Frontal cortex (tissue), 4 donors: ENCODE data around the gene CHST6. TPM values are rescaled to one million over a fixed set of nuclear protein-coding genes. Genes with fewer than 3 reads are reported as not detected.
"Not testable (repeated sequence)": the region's sequence is repeated elsewhere in the genome, so short reads cannot be mapped to it uniquely, and the experiment has no call there.

Experiments used
- DNase-seq, 2 donors: peaks; one replicate each; pipeline ENCODE4 v3.0.0; 2012; ENCODE audit warnings: low spot score in 2 of 2
- FAIRE-seq: peaks from 2 replicates; lab custom pipeline; 2012; peaks lifted over from hg19 to GRCh38; lab: Jason Lieb, UNC
- total RNA-seq: library from RNA; depleted of rRNA; stranded (reverse); fragments of >200 nt; gene quantifications from one replicate; pipeline ENCODE4 v1.2.3, GENCODE V29; 2014
- donor health status: control.
- donor health status: control.
- donor health status: control.

Gene CHST6
- total RNA-seq, 1 donor from 2014 or later, result 0.41 TPM

GRCh38 chr16:75478480-75479345 lies 16.5 kb downstream of the CHST6 start:
- DNase-seq, result no peak
- no peak for FAIRE-seq

DNA sequence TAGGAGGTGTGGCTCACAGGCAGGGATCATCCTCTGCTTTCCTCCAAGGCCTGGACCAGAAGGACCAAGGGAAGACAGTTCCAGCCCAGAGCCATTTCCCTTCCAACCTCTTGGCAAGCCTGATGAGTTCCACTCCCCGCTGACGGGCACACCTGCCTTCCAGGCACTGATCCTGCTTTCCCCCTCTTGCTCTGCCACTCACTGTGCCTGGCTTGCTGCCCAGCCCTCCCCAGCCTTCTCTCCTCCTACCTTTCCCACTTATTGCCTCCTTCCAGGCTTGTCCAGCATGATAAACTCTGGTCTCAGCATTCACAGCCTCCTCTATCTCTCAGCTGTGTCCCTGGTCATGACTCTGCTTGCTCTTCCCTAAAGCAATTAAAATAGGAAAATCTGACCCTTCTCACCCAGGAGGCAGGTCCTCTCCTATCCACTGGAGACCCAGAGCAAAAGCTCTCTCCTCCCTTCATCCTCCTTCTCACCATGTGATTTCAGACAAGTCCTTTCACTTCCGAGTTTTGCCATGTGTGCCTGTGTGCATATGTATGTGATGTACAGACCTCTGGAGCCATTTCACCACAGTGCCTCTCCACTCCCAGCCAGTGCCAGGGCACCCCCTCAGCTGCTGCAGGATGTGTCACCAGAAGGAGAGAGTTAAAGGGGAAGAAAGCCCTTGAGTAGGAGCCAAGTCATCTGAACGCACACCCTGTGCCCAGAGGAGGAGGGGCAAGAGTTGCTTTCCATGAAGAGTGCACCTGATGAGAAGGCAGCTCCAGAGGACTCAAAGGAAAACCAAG lies 17.4 kb downstream of the CHST6 start:
- FAIRE-seq, result no peak
- no peak for DNase-seq

DNA sequence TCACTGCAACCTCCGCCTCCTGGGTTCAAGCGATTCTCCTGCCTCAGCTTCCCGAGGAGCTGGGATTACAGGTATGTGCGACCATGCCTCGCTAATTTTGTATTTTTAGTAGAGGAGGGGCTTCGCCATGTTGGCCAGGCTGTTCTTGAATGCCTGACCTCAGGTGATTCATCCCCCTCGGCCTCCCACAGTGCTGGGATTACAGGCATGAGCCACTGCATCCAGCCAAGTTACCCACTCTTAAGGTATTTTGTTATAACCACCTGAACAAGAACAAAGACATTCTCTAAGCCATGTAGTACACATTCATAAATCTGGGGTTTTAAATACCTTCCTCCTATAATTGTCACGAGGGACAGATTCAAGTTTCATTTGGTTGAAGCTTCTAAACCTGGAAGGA lies 18.4 kb downstream of the CHST6 start:
- no peak for FAIRE-seq
- DNase-seq, result no peak

GRCh38 chr16:75475420-75475847 lies 19.8 kb downstream of the CHST6 start:
- FAIRE-seq, result no peak
- no peak for DNase-seq

DNA sequence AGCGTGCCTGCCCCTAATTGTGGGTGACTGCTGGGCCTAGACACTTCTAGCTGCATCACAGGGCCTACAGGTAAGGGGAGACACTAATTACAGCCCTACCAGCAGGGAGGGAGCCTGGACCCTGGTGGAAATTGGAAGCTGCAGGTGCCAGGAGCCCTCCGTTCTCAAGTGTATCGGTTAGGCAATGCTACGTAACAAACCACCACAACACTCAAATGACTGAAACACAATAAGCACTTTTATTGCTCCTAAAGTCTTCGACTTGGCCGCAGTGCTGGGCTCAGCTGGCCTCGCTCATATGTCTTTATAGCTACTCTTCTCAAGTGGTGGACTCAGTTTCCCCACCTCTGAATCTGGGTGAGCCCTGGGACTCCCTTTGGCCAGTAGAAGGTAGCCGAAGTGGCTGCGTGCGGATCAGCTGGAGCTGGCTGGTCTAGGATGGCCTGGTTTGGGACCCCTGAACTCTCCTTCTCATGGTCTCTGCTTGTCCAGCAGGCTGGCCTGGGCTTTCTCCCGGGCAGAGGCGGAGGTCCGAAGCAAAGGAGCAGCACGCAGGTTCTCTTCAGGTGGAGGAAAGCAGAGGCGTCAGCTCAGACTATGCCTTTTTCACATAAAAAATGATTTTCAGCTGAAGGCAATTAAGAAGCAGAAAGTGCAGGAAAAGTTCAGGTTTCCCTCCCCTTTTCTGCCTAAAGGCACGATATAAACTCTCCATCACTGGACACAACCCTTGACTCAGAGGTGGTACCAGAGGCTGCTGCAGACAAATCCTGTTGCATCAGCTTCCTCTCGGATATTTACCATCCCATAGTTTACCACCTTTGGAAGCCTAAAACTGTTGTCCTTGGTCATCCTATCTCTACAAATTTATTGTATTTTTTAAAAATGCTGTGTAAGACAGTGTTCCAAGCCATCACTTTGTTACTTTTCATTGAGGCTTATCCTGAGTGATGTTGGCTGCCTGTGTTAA lies 22.0 kb downstream of the CHST6 start:
- FAIRE-seq, result no peak
- no peak for DNase-seq

- peak; percentile 8 for FAIRE-seq
- DNase-seq, result peak; percentile 74 to 89
These were observed 23.3 kb downstream of the CHST6 start for GRCh38 chr16:75471723-75472633.

DNA sequence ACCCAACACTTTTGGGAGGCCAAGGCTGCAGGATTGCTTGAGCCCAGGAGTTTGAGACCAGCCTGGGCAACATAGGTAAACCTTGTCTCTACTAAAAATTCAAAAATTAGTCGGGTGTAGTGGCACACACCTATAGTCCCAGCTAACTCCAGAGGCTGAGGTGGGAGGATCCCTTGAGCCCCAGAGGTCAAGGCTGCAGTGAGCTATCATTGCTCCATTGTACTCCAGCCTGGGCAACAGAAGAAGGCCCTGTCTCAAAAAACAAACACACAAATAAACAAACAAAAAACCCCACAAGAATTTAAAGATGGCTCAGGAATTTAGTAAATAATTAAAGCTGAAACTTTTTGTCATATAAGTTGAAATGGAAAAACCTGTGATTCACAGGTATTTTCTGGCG lies 28.5 kb downstream of the CHST6 start:
- FAIRE-seq (no peak), DNase-seq (no peak)

DNA sequence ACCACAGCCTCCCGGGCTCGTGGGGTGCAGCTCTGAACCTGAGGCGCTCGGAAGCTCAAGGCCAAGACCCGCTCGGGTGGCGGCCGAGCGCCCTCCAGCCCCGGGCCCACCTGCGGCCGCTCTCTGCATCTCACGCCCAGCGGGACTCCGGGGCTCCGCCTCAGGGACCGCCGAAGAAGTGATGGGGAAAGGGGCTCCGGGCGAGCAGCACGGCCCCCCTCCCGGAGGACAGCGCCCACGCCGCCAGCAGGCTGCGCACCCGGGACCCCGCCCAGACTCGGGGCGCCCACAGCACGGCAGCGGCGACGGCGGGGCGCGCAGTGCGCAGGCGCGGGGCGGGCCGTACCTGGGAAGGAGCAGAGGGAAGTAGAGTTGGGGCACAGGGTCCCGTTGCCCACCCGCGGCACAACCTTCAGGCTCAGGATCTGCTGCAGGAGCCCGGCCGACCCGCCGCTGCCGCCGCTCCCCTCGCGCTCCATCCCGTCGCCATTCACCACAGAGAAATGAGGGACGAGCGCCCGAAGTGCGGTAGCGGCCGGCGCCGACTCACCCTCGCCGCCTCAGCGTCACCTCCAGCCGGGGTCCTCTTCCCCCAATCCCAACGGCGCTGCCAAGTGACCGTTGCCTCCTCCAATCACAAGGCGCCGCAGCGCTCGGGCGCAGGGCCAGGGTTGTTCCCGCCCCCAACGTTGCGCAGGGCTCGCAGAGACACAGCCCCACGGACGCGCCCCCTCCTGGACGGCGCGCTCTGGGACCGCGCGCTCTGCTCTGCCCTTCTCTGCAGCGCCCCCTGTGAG lies 30.9 kb downstream of the CHST6 start, which contains the start of gene TMEM170A:
Gene TMEM170A (minus strand): TSS at position 568 of the 797 bp plus-strand sequence. CDS start 89 bp downstream, at position 479.
- no peak for FAIRE-seq
- DNase-seq, result peak; percentile 94 to 96

- FAIRE-seq, DNase-seq: not testable (repeated sequence)
These were observed 31.7 kb downstream of the CHST6 start for GRCh38 chr16:75463389-75464121.

DNA sequence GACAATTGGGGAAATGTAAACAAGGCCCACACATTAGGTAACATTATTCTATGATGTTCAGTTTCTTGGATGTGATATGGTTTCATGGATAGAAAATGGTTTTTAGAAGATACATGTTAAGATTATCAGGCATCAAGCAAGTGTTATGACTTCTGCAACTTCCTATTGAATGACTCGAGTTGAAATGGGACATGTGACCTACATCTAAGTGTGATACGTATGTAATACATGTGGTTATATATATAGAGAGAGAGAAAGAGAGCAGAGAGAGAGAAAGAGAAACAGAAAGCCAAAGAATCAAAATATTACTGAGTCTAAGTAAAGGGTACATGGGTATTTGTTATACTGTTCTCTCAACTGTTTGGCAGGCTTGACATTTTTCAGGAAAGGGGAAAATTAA lies 32.4 kb downstream of the CHST6 start:
- DNase-seq (no peak), FAIRE-seq (no peak)

GRCh38 chr16:75461575-75461974 lies 33.7 kb downstream of the CHST6 start:
- DNase-seq, result no peak
- no peak for FAIRE-seq

DNA sequence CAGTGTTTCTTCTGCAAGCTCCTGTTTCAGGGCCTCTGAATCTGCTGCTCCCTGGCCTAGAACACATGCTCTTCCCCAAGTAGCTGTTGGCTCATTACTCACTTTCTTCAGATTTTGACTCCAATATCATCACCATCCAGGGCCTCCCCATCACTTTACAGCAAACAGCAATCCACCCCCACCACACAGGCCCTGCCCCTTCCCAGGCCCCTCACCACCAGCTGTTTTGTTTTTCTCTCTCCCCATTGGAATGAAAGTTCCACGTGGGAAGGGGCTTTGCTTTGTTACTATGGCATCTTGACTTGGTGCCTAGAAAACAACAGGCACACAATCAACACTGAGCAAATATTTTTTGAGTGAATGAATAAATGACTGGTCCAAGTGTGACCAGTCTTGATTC lies 34.8 kb downstream of the CHST6 start:
- DNase-seq, result no peak
- FAIRE-seq, result no peak

DNA sequence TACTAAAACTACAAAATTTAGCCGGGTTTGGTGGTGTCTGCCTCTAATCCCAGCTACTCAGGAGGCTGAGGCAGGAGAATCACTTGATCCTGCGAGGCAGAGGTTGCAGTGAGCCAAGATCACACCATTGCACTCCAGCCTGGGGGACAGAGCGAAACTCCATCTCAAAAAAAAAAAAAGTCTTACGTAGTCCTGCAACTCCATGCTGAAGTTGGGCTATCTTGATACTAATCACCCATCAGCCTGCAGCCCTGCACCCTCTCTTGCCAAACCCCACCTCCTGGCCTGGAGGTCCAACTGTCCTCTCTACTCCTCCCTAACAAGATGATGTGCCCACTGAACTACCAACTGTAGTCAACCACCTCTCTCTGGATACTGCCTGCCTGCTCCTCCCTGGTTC lies 35.5 kb downstream of the CHST6 start:
- no peak for FAIRE-seq
- DNase-seq, result no peak

DNA sequence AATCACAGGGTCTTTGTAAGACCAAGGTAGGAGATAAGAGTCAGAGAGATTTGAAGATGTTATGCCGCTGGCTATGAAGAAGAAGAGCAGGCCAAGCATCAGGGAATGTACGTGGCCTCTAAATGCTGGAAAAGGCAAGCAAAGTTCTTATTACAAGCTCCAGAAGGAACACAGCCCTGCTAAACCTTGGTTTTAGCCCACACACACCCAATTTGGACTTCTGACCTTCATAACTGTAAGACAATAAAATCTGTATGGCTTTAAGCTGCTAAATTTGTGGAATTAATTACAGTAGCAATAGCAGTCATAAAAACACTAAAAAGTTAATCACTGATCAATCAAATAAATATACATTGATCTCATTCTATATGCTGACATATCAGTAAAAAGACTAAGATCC lies 36.8 kb downstream of the CHST6 start:
- DNase-seq (no peak), FAIRE-seq (no peak)

DNA sequence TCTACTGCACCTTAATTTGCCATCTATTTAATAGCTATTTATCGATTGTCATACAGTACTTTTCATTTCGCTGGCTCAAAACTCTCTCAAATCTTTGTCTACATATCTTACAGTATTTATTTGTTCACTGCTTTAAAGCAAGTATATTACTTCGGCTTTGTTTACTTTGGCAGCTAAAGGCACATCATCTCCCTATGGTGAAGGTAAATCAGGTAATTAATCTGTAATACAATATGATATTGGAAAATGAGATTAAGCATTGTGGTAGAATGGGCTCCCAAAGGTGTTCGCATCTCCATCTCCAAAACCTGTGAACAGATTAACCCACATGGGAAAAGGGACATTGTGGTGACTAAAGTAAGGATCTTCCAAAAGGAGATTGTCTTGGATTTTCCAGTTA lies 37.2 kb downstream of the CHST6 start:
- no peak for DNase-seq
- no peak for FAIRE-seq

DNA sequence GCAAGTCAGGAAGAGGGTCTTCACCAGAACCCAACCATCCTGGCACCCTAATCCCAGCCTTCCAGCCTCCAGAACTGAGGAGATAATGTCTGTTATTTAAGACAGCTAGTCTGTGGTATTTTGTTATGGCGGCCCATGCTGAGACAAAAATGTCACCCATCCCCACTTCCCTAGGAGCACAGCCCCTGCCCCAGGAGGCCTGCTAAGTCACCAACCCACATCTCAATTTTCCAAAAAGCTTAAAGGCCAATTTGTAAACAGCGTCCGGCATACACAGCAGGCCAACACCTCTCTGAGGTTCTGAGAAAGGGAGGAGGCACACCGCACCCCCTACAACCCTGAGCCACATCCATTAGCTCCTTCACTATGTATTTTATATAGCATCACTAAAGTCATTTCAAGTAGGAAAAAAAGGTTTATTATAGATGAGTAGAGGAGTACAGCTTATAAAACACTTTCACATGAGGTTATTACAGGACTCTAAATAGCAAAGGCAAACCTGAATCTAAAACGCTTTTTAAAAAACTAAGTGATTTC lies 37.7 kb downstream of the CHST6 start:
- DNase-seq, result no peak
- no peak for FAIRE-seq

DNA sequence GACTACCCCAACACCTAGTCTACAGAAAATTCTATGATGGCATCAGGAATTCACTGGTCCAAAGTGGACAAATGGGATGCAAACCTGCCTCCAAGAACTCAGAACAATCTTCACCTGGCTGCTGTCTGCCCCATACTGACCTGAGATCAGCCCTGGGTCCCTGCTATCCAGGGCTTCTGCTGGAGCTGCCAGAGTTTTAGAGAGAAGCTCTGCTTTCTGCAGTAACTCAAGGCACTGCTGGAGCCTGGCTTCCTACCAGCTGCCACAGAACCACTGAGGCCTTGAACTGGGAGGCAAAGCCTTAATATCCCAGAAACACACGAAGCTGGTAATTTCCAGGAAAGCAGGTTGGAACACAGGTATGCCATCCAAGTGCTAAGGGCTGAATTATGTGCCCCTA lies 38.3 kb downstream of the CHST6 start:
- no peak for FAIRE-seq
- DNase-seq, result no peak
